Endothelial cell of umbilical vein (primary cell): ENCODE measurements around the gene TXNRD1.

ENCODE experiments used
- CTCF ChIP-seq, 2 donors: IDR thresholded peaks; 1 replicate in 1 of 2; 2 replicates in 1 of 2; pipeline ENCODE4 v1.5.1; 2011; ENCODE audit warnings: low read length in 2 of 2, mild to moderate bottlenecking in 2 of 2, moderate library complexity in 2 of 2, control low read depth in 1 of 2, inconsistent platforms in 1 of 2, low read depth in 1 of 2; ENCODE audit not compliant: insufficient read depth in 1 of 2; ENCODE audit errors: extremely low read depth in 1 of 2
- EZH2 ChIP-seq: IDR thresholded peaks from 2 replicates; pipeline ENCODE4 v1.6.1; 2012; ENCODE audit warnings: borderline replicate concordance, low read depth, mild to moderate bottlenecking, moderate library complexity, low read length, inconsistent platforms; ENCODE audit not compliant: severe bottlenecking

GRCh38 chr12:104275689-104276088 is 60.1 kb downstream of the TXNRD1 start:
- TF ChIP-seq CTCF (IDR thresholded peaks at IDR 0.05; ENCODE audit: extremely low read depth in 1 of 2, insufficient read depth in 1 of 2, low read depth in 1 of 2, low read length in 2 of 2) (no peak), EZH2 (no peak)
